Neural crest cell (in vitro differentiated cells): ENCODE results near the gene FANCB. TPM values are rescaled to one million over a fixed set of nuclear protein-coding genes. Genes with fewer than 3 reads are reported as not detected.

Source experiments
- DNase-seq: peaks from one replicate; pipeline ENCODE4 v3.0.0; 2021; ENCODE audit warnings: low read depth, mixed read lengths, low spot score
- H3K27ac Mint-ChIP-seq: one replicate; pipeline ENCODE4 v1.8.0; 2021; ENCODE audit warnings: mild to moderate bottlenecking, mixed read lengths; ENCODE audit not compliant: unreplicated experiment
- H3K27me3 Mint-ChIP-seq: 2 replicates; pipeline ENCODE4 v1.8.0; 2021; ENCODE audit warnings: low read depth, mild to moderate bottlenecking, mixed read lengths
- H3K36me3 Mint-ChIP-seq: 2 replicates; pipeline ENCODE4 v1.8.0; 2021; ENCODE audit warnings: low read depth, mild to moderate bottlenecking, mixed read lengths
- H3K4me1 Mint-ChIP-seq: 2 replicates; pipeline ENCODE4 v1.8.0; 2021; ENCODE audit warnings: mixed read lengths
- H3K4me3 Mint-ChIP-seq: one replicate; pipeline ENCODE4 v1.8.0; 2021; ENCODE audit warnings: mild to moderate bottlenecking, mixed read lengths
- H3K9me3 Mint-ChIP-seq: 2 replicates; pipeline ENCODE4 v1.8.0; 2021; ENCODE audit warnings: mixed read lengths
- total RNA-seq: library from RNA; stranded (reverse); gene quantifications from 2 replicates; pipeline ENCODE4 v1.2.1, GENCODE V29; 2021
- TF ChIP-seq, protein P1 (sequence below): fragments of 200-600 bp; sonication (generic); conservative IDR thresholded peaks from 2 replicates; pipeline ENCODE4 v1.5.0; 2021; ENCODE audit warnings: antibody characterized with exemption, mild to moderate bottlenecking

Gene FANCB
- total RNA-seq, 1 donor from 2014 or later: 16.1 TPM

DNA sequence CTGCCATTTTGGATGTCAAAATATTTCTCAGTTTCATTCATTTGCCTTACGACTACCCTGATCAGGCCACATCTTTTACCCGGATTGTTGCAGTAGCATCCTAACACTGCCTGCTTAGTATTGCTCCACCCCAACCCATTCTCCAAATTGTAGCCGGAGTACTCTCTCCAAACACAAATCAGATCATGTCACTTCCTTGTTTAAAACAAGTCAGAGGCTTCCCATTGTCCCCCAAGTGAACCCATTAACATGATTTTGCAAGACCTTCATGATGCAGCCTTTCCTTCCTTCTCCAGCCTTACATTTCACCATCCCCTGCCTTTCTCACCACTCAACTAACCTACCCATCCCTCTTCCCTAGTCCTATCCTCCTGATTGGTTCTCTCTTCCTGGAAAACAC lies 53.1 kb downstream of the FANCB start:
- TF ChIP-seq, protein P1, sequence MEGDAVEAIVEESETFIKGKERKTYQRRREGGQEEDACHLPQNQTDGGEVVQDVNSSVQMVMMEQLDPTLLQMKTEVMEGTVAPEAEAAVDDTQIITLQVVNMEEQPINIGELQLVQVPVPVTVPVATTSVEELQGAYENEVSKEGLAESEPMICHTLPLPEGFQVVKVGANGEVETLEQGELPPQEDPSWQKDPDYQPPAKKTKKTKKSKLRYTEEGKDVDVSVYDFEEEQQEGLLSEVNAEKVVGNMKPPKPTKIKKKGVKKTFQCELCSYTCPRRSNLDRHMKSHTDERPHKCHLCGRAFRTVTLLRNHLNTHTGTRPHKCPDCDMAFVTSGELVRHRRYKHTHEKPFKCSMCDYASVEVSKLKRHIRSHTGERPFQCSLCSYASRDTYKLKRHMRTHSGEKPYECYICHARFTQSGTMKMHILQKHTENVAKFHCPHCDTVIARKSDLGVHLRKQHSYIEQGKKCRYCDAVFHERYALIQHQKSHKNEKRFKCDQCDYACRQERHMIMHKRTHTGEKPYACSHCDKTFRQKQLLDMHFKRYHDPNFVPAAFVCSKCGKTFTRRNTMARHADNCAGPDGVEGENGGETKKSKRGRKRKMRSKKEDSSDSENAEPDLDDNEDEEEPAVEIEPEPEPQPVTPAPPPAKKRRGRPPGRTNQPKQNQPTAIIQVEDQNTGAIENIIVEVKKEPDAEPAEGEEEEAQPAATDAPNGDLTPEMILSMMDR: no peak
- DNase-seq: no peak
- Mint-ChIP-seq H3K4me1 (no peaks in the 10 kb centered on the region), H3K27ac (no peak overlapping the region), H3K36me3 (peaks cover 10% of the 10 kb centered on the region), H3K9me3 (peaks cover 10% of the 10 kb centered on the region), H3K27me3 (no peaks in the 10 kb centered on the region), H3K4me3 (no peak overlapping the region)

DNA sequence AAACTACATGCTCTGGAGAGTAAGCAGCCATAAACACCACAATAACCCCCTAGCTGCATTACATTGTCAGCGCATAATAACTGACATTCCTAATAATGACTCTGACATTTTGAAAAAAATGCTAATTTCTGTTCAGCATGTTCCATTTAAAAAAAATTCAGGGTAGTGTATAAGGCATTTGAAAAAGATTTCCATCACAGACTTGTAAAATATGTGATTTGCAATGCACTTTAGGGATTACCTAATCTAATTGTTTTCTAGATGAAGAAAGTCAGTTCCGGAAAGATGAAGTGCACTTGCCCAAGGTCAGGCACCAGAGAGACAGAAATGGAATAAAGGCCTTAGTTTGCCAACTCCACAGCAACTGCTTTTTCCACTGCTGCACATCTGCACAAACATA lies 55.3 kb downstream of the FANCB start:
- Mint-ChIP-seq H3K4me3 (no peak overlapping the region), H3K36me3 (peaks cover 13% of the 10 kb centered on the region), H3K27me3 (no peaks in the 10 kb centered on the region), H3K27ac (no peak overlapping the region), H3K4me1 (no peaks in the 10 kb centered on the region), H3K9me3 (peaks cover 10% of the 10 kb centered on the region)
- TF ChIP-seq, protein P1: no peak
- no peak for DNase-seq

GRCh38 chrX:14802943-14803710 lies 69.7 kb downstream of the FANCB start:
- no peaks in the 10 kb centered on the region for H3K27me3 Mint-ChIP-seq
- DNase-seq: no peak
- TF ChIP-seq, protein P1: no peak
- H3K4me3 Mint-ChIP-seq: no peak overlapping the region
- H3K4me1 Mint-ChIP-seq: no peaks in the 10 kb centered on the region
- H3K36me3 Mint-ChIP-seq: peaks cover 34% of the 10 kb centered on the region
- no peak overlapping the region for H3K27ac Mint-ChIP-seq
- H3K9me3 Mint-ChIP-seq: peaks cover 25% of the 10 kb centered on the region

DNA sequence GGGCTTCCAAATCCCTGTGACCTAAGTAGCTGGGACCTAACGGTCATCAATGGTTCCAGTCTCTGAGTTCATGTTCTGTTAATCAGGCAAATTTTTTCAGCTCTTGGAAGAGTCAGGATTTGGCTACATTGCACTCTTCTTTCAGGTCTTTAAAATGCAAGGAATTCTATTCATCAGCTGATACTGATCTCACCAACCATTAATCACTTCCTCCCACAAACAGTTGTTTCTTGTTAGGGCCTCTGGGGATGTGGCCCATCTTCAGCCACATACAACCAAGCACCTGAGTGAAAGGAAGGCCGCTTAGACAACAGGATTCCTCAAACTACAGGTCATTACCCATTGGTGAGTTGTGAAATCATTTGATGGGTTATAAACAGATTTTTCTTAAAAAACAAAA lies 71.7 kb downstream of the FANCB start:
- H3K36me3 Mint-ChIP-seq: peaks cover 25% of the 10 kb centered on the region
- no peak overlapping the region for H3K4me3 Mint-ChIP-seq
- H3K27ac Mint-ChIP-seq: no peak overlapping the region
- DNase-seq: no peak
- TF ChIP-seq, protein P1: no peak
- peaks cover 21% of the 10 kb centered on the region for H3K9me3 Mint-ChIP-seq
- no peaks in the 10 kb centered on the region for H3K4me1 Mint-ChIP-seq
- no peaks in the 10 kb centered on the region for H3K27me3 Mint-ChIP-seq

DNA sequence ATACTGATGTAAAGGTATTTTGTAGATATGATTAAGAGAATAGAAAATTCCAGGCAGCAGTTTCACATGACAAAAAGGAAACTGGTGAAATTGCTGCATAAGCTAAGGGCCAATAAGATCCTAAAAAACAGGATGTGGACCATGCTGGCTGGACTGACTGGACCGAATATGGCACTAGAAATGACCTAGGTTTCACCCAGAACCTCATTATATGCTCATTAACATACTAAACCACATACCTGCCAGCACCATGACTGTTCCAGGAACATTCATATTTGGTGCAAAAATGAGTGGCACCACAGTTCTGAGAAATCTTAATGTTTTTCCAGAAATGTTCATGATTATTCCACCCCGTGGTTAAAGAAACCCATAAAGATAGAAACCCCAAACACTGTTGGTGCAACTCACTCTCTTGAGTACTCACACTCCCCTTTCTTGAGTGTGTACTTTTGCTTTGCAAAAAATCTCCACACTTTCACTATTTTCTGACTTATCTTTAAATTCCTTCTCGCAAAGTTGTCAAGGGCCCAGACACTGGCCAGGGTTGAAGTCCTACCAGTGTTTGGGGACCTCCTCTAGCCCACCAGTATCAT lies 74.0 kb downstream of the FANCB start:
- Mint-ChIP-seq H3K9me3 (peaks cover 19% of the 10 kb centered on the region), H3K27me3 (no peaks in the 10 kb centered on the region), H3K27ac (no peak overlapping the region), H3K36me3 (peaks cover 22% of the 10 kb centered on the region), H3K4me3 (no peak overlapping the region), H3K4me1 (no peaks in the 10 kb centered on the region)
- TF ChIP-seq, protein P1: no peak
- DNase-seq: no peak

Other genes starting within 250 kb of the FANCB start
- 10.2 and 11.5 TPM in 2 replicates for gene MOSPD2, start 352 bp upstream of the FANCB start, total RNA-seq